GM23248 (cell line): Measurements from ENCODE around the gene MESD. TPM values are rescaled to one million over a fixed set of nuclear protein-coding genes. Genes with fewer than 3 reads are reported as not detected.

Experiments
- DNase-seq: peaks from one replicate; pipeline ENCODE4 v3.0.0-alpha.2; 2015
- H2AFZ ChIP-seq: fragments of 200-600 bp; sonication (generic); 2 replicates; pipeline ENCODE4 v1.6.1; 2016; ENCODE audit warnings: antibody characterized with exemption
- H3F3A ChIP-seq: fragments of 200-600 bp; sonication (generic); 2 replicates; pipeline ENCODE4 v1.6.1; 2016; ENCODE audit warnings: mild to moderate bottlenecking, antibody characterized with exemption, mixed run types; ENCODE audit not compliant: insufficient read depth
- H3K27ac ChIP-seq: fragments of 200-600 bp; sonication (generic); 2 replicates; pipeline ENCODE4 v1.5.1; 2016; ENCODE audit warnings: mild to moderate bottlenecking
- H3K27me3 ChIP-seq: fragments of 200-600 bp; sonication (generic); replicated peaks from 2 replicates; pipeline ENCODE4 v1.6.1; 2016; ENCODE audit warnings: mild to moderate bottlenecking; ENCODE audit not compliant: insufficient read depth
- H3K36me3 ChIP-seq: fragments of 200-600 bp; sonication (generic); 2 replicates; pipeline ENCODE4 v1.6.1; 2016; ENCODE audit warnings: low read depth, mild to moderate bottlenecking
- H3K4me1 ChIP-seq: fragments of 200-600 bp; sonication (generic); 2 replicates; pipeline ENCODE4 v1.6.1; 2016; ENCODE audit warnings: mild to moderate bottlenecking; ENCODE audit not compliant: insufficient read depth
- H3K4me2 ChIP-seq: fragments of 200-600 bp; sonication (generic); one replicate; pipeline ENCODE4 v1.6.1; 2016; ENCODE audit warnings: mild to moderate bottlenecking; ENCODE audit not compliant: unreplicated experiment
- H3K4me3 ChIP-seq: fragments of 200-600 bp; sonication (generic); 2 replicates; pipeline ENCODE4 v1.5.1; 2016; ENCODE audit warnings: mild to moderate bottlenecking
- H3K79me2 ChIP-seq: fragments of 200-600 bp; sonication (generic); 2 replicates; pipeline ENCODE4 v1.6.1; 2016; ENCODE audit warnings: mild to moderate bottlenecking; ENCODE audit not compliant: insufficient read depth
- H3K9ac ChIP-seq: fragments of 200-600 bp; sonication (generic); 2 replicates; pipeline ENCODE4 v1.6.1; 2016; ENCODE audit warnings: mild to moderate bottlenecking
- H3K9me2 ChIP-seq: fragments of 200-600 bp; sonication (generic); 2 replicates; pipeline ENCODE4 v1.6.1; 2016; ENCODE audit warnings: mixed run types, mild to moderate bottlenecking, moderate library complexity; ENCODE audit not compliant: insufficient read depth
- H3K9me3 ChIP-seq: fragments of 200-600 bp; sonication (generic); one replicate; pipeline ENCODE4 v1.6.1; 2017; ENCODE audit warnings: low read depth
- H4K20me1 ChIP-seq: fragments of 200-600 bp; sonication (generic); 2 replicates; pipeline ENCODE4 v1.6.0; 2016; ENCODE audit not compliant: insufficient read depth
- EZH2 ChIP-seq: fragments of 200-600 bp; sonication (generic); IDR thresholded peaks from 2 replicates; pipeline ENCODE4 v1.6.1; 2018; ENCODE audit warnings: antibody characterized with exemption, mild to moderate bottlenecking; ENCODE audit not compliant: insufficient read depth, poor library complexity, severe bottlenecking
- EZH2phosphoT487 ChIP-seq: fragments of 200-600 bp; sonication (generic); IDR thresholded peaks from 2 replicates; pipeline ENCODE4 v1.6.1; 2018; ENCODE audit warnings: antibody characterized with exemption, moderate library complexity, mild to moderate bottlenecking, low read depth; ENCODE audit not compliant: insufficient read depth
- WGBS, 2 experiments: methylation state at CpG; one replicate each; pipeline ENCODE4 v1.1.6; 2015 to 2017; ENCODE audit warnings: low lambda C conversion rate in 2 of 2, low coverage in 1 of 2; ENCODE audit errors: missing lambda C conversion rate in 2 of 2; 5-methylcytosine and 5-hydroxymethylcytosine counted together
- in situ Hi-C: fragments of 300-500 bp; cut with MboI; formaldehyde crosslinking; loops from 2 replicates; pipeline ENCODE4 v1.15.0; 2020
- polyA plus RNA-seq: library from polyadenylated mRNA; unstranded; fragments of >200 nt; fragmentation: Nextera tagmentation; extraction: Ambion mirVana; gene quantifications from 2 replicates; pipeline ENCODE4 v1.2.1, GENCODE V29; 2016
- total RNA-seq: library from RNA; depleted of rRNA; stranded (reverse); fragments of >200 nt; shearing (Covaris generic); gene quantifications from 2 replicates; pipeline ENCODE4 v1.2.3, GENCODE V29; 2014

The MESD gene
- total and polyA plus RNA-seq, 2 experiments from 2014 or later = 23.0 to 35.5 TPM

- H3K4me1 ChIP-seq = peaks cover under 1% of the 10 kb centered on the region; the same call in 1 of the 2 replicates
- WGBS, 2 experiments = 93 to 94% methylated on average over 4 of the region's 4 CpGs
- H3K9me2 ChIP-seq = no peaks in the 10 kb centered on the region
- in situ Hi-C loops = loop anchor here (10.0 kb wide), 1 partner anchor 290 kb away; no protein-coding TSS in a partner anchor
- no peak overlapping the region for H3K4me3 ChIP-seq
- H3F3A ChIP-seq = peaks cover 15% of the 10 kb centered on the region; the same call in 1 of the 2 replicates
- H3K9ac ChIP-seq = no peak overlapping the region
- H3K27me3 ChIP-seq = no peaks in the 10 kb centered on the region
- peaks cover 45% of the 10 kb centered on the region for H3K79me2 ChIP-seq
- H4K20me1 ChIP-seq = peaks cover 5% of the 10 kb centered on the region; the same call in 1 of the 2 replicates
- H3K9me3 ChIP-seq = no peaks in the 10 kb centered on the region
- no peak overlapping the region for H3K27ac ChIP-seq
- no peak for DNase-seq
- TF ChIP-seq EZH2phosphoT487 = no peak
- no peak for TF ChIP-seq EZH2
- H3K4me2 ChIP-seq = no peak overlapping the region
- H3K36me3 ChIP-seq = peaks cover 7% of the 10 kb centered on the region
- no peak overlapping the region for H2AFZ ChIP-seq
These were observed 14.7 kb downstream of the MESD start for GRCh38 chr15:80974914-80975313.

- Histone ChIP-seq H3K27me3 (no peaks in the 10 kb centered on the region), H3K27ac (no peak overlapping the region), H3K4me3 (no peak overlapping the region), H3K9me3 (no peaks in the 10 kb centered on the region), H3F3A (no peaks in the 10 kb centered on the region), H3K9me2 (no peaks in the 10 kb centered on the region), H4K20me1 (peaks cover 3% of the 10 kb centered on the region; the same call in 1 of the 2 replicates), H3K79me2 (peaks cover 32% of the 10 kb centered on the region), H3K4me1 (peaks cover 10% of the 10 kb centered on the region), H3K4me2 (no peak overlapping the region), H2AFZ (no peak overlapping the region), H3K9ac (no peak overlapping the region), H3K36me3 (no peaks in the 10 kb centered on the region)
- no peak for TF ChIP-seq EZH2phosphoT487
- no peak for TF ChIP-seq EZH2
- in situ Hi-C loops = loop anchor here (10.0 kb wide), 1 partner anchor 293 kb away; no protein-coding TSS in a partner anchor
- no peak for DNase-seq
- WGBS, 2 experiments = 82 to 91% methylated on average over 3 of the region's 3 CpGs
These were observed 17.3 kb downstream of the MESD start for GRCh38 chr15:80972276-80972675.

- Histone ChIP-seq H3F3A (no peaks in the 10 kb centered on the region; the same call in 1 of the 2 replicates), H3K9me3 (no peaks in the 10 kb centered on the region), H3K4me2 (no peak overlapping the region), H3K36me3 (no peaks in the 10 kb centered on the region), H3K9me2 (no peaks in the 10 kb centered on the region), H3K79me2 (peaks cover 21% of the 10 kb centered on the region), H3K4me3 (no peak overlapping the region), H3K27me3 (no peaks in the 10 kb centered on the region), H3K4me1 (peaks cover 13% of the 10 kb centered on the region), H4K20me1 (no peaks in the 10 kb centered on the region), H3K27ac (no peak overlapping the region), H3K9ac (no peak overlapping the region), H2AFZ (no peak overlapping the region)
- no peak for TF ChIP-seq EZH2phosphoT487
- no peak for TF ChIP-seq EZH2
- 89 to 95% methylated on average over 2 of the region's 2 CpGs for WGBS, 2 experiments
- in situ Hi-C loops = loop anchor here (10.0 kb wide), 1 partner anchor 294 kb away; no protein-coding TSS in a partner anchor
- DNase-seq = no peak
These were observed 18.5 kb downstream of the MESD start for GRCh38 chr15:80971143-80971542.

GRCh38 chr15:80970658-80971057 lies 19.0 kb downstream of the MESD start:
- Histone ChIP-seq H3K27ac (no peak overlapping the region), H3K4me1 (peaks cover 13% of the 10 kb centered on the region), H3K9me3 (no peaks in the 10 kb centered on the region), H3K27me3 (no peaks in the 10 kb centered on the region), H3K4me3 (no peak overlapping the region), H2AFZ (no peak overlapping the region), H3K36me3 (no peaks in the 10 kb centered on the region), H3K4me2 (no peak overlapping the region), H3K79me2 (peaks cover 17% of the 10 kb centered on the region), H4K20me1 (no peaks in the 10 kb centered on the region), H3K9me2 (no peaks in the 10 kb centered on the region), H3F3A (no peaks in the 10 kb centered on the region; the same call in 1 of the 2 replicates), H3K9ac (no peak overlapping the region)
- no peak for DNase-seq
- in situ Hi-C loops = loop anchor here (10.0 kb wide), 1 partner anchor 294 kb away; no protein-coding TSS in a partner anchor
- no peak for TF ChIP-seq EZH2
- no peak for TF ChIP-seq EZH2phosphoT487
- 60 to 68% methylated on average over 3 of the region's 3 CpGs for WGBS, 2 experiments
